AG09309 (cell line): ENCODE data around the gene RRP36.

Source experiments
- DNase-seq: peaks from one replicate; pipeline ENCODE4 v3.0.0-alpha.2; 2010; ENCODE audit warnings: low read depth
- H3K4me3 ChIP-seq: 2 replicates; pipeline ENCODE4 v1.5.1; 2011; ENCODE audit warnings: mild to moderate bottlenecking, low read depth, low read length, moderate library complexity; ENCODE audit not compliant: control insufficient read depth
- CTCF ChIP-seq: IDR thresholded peaks from 2 replicates; pipeline ENCODE4 v1.5.1; 2011; ENCODE audit warnings: mild to moderate bottlenecking, low read depth, low read length, inconsistent platforms; ENCODE audit not compliant: insufficient read depth, control insufficient read depth; ENCODE audit errors: missing control alignments

RRP36 gene

DNA sequence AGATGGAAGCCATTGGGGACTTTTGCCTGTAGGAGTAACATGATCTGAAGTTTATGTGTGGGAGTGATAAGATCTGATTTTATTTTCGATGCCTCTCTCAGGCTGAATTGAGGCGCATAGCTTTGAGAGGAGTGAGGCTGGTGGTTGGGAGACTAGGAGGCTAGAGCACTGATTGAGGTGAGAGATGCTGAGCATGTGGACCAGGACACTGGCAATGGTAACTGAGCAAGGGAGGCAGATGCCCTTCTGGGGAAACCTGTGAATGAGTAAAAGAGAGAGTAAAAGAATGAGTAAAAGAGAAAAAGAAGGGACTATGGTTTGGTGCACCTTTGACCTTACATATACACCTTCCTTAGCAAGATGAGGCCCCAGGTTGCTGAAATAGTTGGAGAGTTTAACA is 3.0 kb downstream of the RRP36 start:
- no peak overlapping the region for H3K4me3 ChIP-seq
- no peak for TF ChIP-seq CTCF
- DNase-seq, result no peak

DNA sequence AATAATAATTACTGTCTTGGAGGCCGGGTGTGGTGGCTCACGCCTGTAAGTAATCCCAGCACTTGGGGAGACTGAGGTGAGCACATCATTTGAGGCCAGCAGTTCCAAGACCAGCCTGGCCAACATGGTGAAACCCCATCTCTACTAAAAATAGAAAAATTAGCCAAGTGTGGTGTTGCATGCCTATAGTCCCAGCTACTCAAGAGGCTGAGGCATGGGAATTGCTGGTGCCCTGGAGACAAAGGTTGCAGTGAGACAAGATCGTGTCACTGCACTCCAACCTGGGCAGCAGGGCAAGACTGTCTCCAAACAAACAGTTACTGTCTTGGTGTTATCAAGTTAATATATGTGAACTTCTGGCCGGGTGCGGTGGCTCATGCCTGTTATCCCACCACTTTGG is 4.9 kb downstream of the RRP36 start:
- DNase-seq, result no peak
- no peak for TF ChIP-seq CTCF
- H3K4me3 ChIP-seq, result no peak overlapping the region

DNA sequence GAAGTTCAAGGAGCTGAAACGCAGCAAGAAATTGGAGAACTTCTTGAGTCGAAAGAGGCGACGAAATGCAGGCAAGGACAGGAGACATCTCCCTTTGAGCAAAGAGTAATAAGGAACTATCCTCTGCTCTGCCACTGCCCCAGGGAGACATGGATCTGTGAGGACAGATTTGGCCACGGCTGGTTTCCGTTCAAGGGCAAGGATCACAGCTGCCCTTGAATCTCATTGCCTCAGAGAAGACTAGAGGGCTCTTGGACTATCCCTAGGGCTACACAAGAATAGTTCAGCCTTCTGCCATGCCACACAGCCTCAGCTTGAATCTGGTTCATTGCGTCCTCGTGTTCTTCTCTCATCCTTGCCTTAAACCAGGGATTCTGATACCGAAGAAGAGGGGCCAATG is 7.7 kb downstream of the RRP36 start:
- no peak for DNase-seq
- no peak overlapping the region for H3K4me3 ChIP-seq
- no peak for TF ChIP-seq CTCF

DNA sequence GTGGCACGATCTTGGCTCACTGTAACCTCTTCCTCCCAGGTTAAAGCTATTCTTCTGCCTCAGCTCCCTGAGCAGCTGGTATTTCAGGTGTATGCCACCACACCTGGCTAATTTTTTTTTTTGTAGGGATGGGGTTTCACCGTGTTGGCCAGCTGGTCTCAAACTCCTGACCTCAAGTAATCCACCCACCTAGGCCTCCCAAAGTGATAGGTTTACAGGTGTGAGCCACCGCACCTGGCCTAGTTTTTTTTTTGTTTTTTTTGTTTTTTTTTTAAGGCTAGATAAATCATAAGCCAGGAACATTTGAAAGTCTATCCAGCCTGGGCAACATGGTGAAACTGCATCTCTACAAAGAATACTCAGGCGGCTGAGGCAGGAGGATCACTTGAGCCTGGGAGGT is 10.9 kb downstream of the RRP36 start:
- no peak overlapping the region for H3K4me3 ChIP-seq
- no peak for TF ChIP-seq CTCF
- no peak for DNase-seq

DNA sequence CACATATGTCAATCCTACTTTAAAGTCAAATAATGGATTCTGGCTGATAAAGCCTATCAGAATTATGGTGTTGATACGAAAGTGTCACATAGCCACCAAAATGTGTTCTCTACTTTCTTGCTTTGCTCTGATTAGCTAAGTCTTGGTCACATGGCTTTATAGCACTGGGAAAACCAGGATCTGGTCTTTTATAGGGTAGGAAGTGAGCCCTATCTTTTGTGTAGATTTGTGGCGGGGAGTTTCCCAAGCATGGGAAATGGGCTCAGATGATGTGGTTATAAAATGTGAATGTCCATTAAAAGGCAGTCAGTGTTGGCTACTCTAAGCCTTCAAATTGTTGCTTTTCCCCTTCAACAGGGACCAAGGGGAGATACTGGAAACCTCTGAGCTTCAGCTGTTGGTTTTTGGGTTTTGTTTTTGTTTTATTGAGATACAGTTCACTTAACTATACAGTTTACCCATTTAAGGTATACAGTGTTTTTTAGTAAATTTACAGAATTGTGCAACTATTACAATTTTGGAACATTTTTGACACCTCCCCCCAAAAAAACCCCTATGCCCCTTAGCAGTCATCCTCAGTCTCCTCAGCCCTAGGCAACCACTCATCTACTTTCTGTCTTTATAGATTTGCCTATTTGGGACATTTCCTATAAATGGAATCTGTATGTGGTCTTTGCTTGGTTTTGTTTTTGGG is 12.2 kb downstream of the RRP36 start:
- H3K4me3 ChIP-seq, result no peak overlapping the region
- no peak for TF ChIP-seq CTCF
- no peak for DNase-seq

DNA sequence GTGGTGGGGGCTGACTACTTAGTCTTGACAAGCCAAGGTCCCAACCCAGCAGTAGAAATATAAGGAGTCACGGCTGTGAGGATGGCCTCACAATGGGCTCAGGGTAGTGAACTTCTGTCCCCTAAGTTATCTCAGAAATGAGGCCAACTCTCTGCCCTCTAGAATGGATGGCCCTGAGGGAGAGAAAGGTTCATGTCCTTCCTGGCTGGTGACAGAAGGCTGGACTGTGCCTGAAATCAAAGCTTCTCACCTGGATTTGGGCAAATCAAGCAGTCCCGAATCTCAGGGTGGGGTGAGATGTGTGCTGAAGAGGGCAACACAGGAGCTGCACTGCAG is 12.7 kb downstream of the RRP36 start:
- H3K4me3 ChIP-seq, result no peak overlapping the region
- no peak for DNase-seq
- no peak for TF ChIP-seq CTCF
